MM.1S (cell line): Measurements from ENCODE around the gene TMEM35B.

Experiments used
- EZH2phosphoT487 ChIP-seq: fragments of 300-600 bp; sonication (generic); IDR thresholded peaks from 2 replicates; pipeline ENCODE4 v1.6.1; 2018; ENCODE audit warnings: antibody characterized with exemption, low read length
- TF ChIP-seq, protein P1 (sequence below): fragments of 300-600 bp; sonication (generic); IDR thresholded peaks from 2 replicates; pipeline ENCODE4 v1.5.1; 2016; ENCODE audit warnings: antibody characterized with exemption, low read length, mixed read lengths

DNA sequence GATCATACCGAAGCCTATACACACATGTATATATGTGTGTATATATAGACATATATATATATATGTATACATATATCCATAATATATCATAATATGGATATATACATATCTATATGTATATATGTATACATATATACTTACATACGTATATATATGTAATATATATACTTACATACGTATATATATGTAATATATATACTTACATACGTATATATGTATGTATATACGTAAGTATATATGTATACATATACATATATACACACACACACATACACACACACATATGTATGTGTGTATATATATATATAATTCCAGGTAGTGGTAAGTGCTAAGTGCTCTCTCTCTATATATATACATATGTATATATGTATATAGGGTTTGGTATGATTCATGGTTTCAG lies 9.7 kb upstream of the TMEM35B start:
- TF ChIP-seq, protein P1, sequence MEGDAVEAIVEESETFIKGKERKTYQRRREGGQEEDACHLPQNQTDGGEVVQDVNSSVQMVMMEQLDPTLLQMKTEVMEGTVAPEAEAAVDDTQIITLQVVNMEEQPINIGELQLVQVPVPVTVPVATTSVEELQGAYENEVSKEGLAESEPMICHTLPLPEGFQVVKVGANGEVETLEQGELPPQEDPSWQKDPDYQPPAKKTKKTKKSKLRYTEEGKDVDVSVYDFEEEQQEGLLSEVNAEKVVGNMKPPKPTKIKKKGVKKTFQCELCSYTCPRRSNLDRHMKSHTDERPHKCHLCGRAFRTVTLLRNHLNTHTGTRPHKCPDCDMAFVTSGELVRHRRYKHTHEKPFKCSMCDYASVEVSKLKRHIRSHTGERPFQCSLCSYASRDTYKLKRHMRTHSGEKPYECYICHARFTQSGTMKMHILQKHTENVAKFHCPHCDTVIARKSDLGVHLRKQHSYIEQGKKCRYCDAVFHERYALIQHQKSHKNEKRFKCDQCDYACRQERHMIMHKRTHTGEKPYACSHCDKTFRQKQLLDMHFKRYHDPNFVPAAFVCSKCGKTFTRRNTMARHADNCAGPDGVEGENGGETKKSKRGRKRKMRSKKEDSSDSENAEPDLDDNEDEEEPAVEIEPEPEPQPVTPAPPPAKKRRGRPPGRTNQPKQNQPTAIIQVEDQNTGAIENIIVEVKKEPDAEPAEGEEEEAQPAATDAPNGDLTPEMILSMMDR: no peak
- no peak for TF ChIP-seq EZH2phosphoT487
